K562 (cell line): Measurements from ENCODE around the gene CCDC28B.

Experiments
- CREM ChIP-seq: IDR thresholded peaks from 2 replicates; pipeline ENCODE4 v1.6.1; 2014; ENCODE audit warnings: antibody characterized with exemption, low read depth
- CTBP1 ChIP-seq: fragments of 450-650 bp; IDR thresholded peaks from 2 replicates; pipeline ENCODE4 v1.6.1; 2016; ENCODE audit warnings: borderline replicate concordance
- NFIX ChIP-seq: fragments of 250-450 bp; sonication (Bioruptor Pico); IDR thresholded peaks from 2 replicates; pipeline ENCODE4 v1.4.0; 2020; ENCODE audit warnings: low read depth, mild to moderate bottlenecking, moderate library complexity
- PHF20 ChIP-seq: fragments of 450-650 bp; IDR thresholded peaks from 2 replicates; pipeline ENCODE4 v1.6.1; 2018; ENCODE audit not compliant: partially characterized antibody
- POLR2AphosphoS5 ChIP-seq: IDR thresholded peaks from 2 replicates; pipeline ENCODE4 v1.6.1; 2011; ENCODE audit warnings: mild to moderate bottlenecking, low read depth, low read length, moderate library complexity; ENCODE audit not compliant: control insufficient read depth, insufficient read depth
- RBM39 ChIP-seq: fragments of 200-400 bp; formaldehyde crosslinking; optimal IDR thresholded peaks from 2 replicates; pipeline ENCODE3; 2018; ENCODE audit warnings: low read depth, low read length
- SIX5 ChIP-seq, 2 experiments: IDR thresholded peaks; 2 replicates each; pipeline ENCODE4 v1.6.1; 2011; ENCODE audit warnings: low read length in 2 of 2, borderline replicate concordance in 1 of 2, low read depth in 1 of 2, mild to moderate bottlenecking in 1 of 2, moderate library complexity in 1 of 2; ENCODE audit not compliant: insufficient read depth in 1 of 2
- ZNF24 ChIP-seq: fragments of 450-650 bp; IDR thresholded peaks from 2 replicates; pipeline ENCODE4 v1.6.1; 2016
- ZZZ3 ChIP-seq: fragments of 450-650 bp; IDR thresholded peaks from 2 replicates; pipeline ENCODE4 v1.6.1; 2016; ENCODE audit warnings: antibody characterized with exemption, mild to moderate bottlenecking, moderate library complexity
- TF ChIP-seq, protein P1 (sequence below): fragments of 450-650 bp; IDR thresholded peaks from 2 replicates; pipeline ENCODE4 v1.6.1; 2016; ENCODE audit warnings: low read depth
- TF ChIP-seq, protein P2 (sequence below), 3 experiments: IDR thresholded peaks in 2 of 3; conservative IDR thresholded peaks in 1 of 3; 2 replicates each; pipeline ENCODE4 v1.5.1; 2011 to 2012; ENCODE audit warnings: low read length in 3 of 3, mild to moderate bottlenecking in 3 of 3, control low read depth in 2 of 3, improper control_type of control experiment in 1 of 3, inconsistent platforms in 1 of 3, low read depth in 1 of 3, mixed read lengths in 1 of 3, moderate library complexity in 1 of 3; ENCODE audit not compliant: insufficient read depth in 2 of 3
- TF ChIP-seq, protein P3 (sequence below): fragments of 450-650 bp; conservative IDR thresholded peaks from 2 replicates; pipeline ENCODE4 v1.6.1; 2016; ENCODE audit warnings: missing genetic modification characterization, low read depth, mild to moderate bottlenecking, control low read depth, missing compliant biosample characterization

DNA sequence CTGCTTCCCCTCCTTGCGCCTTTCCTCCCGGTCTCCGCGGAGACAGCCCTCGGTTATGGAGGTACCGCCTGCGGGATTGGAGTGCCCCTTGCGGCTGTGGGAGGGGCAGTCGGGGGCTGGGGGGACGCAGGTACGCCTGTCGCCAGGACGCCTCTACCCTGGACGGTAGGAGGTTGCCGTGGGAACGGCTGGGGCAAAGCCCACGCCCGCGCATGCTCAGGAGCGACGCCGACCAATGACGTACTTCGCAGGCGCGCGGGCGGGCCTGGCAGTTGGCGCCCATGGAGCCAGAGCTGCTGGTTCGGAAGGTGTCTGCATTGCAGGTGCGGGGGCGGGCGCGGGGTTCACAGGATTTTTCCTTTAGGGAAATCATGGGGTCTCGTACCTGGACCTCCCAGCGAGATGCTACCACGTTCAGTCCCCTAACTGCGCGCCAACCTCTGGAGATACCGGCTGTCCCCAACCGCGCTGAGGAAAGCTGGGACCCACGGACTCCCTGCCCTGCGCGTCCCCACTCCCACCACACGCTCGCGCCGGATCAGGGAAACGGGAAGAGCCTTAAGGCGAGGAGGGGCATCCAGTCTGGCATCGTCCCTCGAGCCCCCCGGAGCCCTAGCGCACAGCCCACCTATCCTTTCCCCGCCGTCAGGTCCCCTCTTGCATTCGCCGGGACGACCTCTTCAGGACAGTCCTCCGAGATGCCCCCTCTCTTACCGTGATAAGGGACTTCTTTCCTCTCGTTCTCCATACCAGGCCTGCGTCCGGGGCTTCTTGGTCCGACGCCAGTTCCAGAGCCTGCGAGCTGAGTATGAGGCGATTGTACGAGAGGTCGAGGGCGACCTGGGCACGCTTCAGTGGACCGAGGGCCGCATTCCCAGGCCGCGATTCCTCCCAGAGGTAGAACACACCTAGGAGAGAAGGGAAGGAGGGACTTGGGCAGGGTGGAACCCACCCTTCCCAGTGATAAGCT lies 5.3 kb downstream of the CCDC28B start, which contains the start of gene IQCC:
- TF ChIP-seq, protein P1, sequence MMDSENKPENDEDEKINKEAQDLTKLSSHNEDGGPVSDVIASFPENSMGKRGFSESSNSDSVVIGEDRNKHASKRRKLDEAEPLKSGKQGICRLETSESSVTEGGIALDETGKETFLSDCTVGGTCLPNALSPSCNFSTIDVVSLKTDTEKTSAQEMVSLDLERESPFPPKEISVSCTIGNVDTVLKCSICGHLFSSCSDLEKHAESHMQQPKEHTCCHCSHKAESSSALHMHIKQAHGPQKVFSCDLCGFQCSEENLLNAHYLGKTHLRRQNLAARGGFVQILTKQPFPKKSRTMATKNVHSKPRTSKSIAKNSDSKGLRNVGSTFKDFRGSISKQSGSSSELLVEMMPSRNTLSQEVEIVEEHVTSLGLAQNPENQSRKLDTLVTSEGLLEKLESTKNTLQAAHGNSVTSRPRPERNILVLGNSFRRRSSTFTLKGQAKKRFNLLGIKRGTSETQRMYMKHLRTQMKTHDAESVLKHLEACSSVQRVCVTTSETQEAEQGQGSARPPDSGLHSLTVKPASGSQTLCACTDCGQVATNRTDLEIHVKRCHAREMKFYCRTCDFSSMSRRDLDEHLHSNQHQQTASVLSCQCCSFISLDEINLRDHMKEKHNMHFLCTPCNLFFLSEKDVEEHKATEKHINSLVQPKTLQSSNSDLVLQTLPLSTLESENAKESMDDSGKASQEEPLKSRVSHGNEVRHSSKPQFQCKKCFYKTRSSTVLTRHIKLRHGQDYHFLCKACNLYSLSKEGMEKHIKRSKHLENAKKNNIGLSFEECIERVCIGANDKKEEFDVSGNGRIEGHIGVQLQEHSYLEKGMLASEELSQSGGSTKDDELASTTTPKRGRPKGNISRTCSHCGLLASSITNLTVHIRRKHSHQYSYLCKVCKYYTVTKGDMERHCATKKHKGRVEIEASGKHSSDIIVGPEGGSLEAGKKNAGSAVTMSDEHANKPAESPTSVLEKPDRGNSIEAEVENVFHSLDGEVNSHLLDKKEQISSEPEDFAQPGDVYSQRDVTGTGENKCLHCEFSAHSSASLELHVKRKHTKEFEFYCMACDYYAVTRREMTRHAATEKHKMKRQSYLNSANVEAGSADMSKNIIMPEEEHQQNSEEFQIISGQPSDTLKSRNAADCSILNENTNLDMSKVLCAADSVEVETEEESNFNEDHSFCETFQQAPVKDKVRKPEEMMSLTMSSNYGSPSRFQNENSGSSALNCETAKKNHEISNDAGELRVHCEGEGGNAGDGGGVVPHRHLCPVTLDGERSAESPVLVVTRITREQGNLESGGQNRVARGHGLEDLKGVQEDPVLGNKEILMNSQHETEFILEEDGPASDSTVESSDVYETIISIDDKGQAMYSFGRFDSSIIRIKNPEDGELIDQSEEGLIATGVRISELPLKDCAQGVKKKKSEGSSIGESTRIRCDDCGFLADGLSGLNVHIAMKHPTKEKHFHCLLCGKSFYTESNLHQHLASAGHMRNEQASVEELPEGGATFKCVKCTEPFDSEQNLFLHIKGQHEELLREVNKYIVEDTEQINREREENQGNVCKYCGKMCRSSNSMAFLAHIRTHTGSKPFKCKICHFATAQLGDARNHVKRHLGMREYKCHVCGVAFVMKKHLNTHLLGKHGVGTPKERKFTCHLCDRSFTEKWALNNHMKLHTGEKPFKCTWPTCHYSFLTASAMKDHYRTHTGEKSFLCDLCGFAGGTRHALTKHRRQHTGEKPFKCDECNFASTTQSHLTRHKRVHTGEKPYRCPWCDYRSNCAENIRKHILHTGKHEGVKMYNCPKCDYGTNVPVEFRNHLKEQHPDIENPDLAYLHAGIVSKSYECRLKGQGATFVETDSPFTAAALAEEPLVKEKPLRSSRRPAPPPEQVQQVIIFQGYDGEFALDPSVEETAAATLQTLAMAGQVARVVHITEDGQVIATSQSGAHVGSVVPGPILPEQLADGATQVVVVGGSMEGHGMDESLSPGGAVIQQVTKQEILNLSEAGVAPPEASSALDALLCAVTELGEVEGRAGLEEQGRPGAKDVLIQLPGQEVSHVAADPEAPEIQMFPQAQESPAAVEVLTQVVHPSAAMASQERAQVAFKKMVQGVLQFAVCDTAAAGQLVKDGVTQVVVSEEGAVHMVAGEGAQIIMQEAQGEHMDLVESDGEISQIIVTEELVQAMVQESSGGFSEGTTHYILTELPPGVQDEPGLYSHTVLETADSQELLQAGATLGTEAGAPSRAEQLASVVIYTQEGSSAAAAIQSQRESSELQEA, result no peak
- no peak for TF ChIP-seq SIX5 (IDR thresholded peaks at IDR 0.05; ENCODE audit: borderline replicate concordance in 1 of 2, insufficient read depth in 1 of 2, low read depth in 1 of 2, low read length in 2 of 2)
- TF ChIP-seq, protein P2, sequence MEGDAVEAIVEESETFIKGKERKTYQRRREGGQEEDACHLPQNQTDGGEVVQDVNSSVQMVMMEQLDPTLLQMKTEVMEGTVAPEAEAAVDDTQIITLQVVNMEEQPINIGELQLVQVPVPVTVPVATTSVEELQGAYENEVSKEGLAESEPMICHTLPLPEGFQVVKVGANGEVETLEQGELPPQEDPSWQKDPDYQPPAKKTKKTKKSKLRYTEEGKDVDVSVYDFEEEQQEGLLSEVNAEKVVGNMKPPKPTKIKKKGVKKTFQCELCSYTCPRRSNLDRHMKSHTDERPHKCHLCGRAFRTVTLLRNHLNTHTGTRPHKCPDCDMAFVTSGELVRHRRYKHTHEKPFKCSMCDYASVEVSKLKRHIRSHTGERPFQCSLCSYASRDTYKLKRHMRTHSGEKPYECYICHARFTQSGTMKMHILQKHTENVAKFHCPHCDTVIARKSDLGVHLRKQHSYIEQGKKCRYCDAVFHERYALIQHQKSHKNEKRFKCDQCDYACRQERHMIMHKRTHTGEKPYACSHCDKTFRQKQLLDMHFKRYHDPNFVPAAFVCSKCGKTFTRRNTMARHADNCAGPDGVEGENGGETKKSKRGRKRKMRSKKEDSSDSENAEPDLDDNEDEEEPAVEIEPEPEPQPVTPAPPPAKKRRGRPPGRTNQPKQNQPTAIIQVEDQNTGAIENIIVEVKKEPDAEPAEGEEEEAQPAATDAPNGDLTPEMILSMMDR (IDR thresholded peaks at IDR 0.05 in 2 of 3, conservative IDR thresholded peaks at IDR 0.05 in 1 of 3; ENCODE audit: insufficient read depth in 2 of 3, low read depth in 1 of 3, low read length in 3 of 3), result peak in 2 of 3 experiments; percentile 23 to 30; a peak in 2 of 6 replicates
- peak; percentile 99 for TF ChIP-seq CREM
- TF ChIP-seq NFIX (CRISPR knock-in tag), result no peak
- 0 out of 2 replicates have a peak, but pooled peaks have one; percentile 57 for TF ChIP-seq ZZZ3
- TF ChIP-seq PHF20, result peak; percentile 98
- TF ChIP-seq RBM39, result no peak
- no peak for TF ChIP-seq ZNF24
- peak; percentile 67 for TF ChIP-seq CTBP1
- TF ChIP-seq, protein P3, sequence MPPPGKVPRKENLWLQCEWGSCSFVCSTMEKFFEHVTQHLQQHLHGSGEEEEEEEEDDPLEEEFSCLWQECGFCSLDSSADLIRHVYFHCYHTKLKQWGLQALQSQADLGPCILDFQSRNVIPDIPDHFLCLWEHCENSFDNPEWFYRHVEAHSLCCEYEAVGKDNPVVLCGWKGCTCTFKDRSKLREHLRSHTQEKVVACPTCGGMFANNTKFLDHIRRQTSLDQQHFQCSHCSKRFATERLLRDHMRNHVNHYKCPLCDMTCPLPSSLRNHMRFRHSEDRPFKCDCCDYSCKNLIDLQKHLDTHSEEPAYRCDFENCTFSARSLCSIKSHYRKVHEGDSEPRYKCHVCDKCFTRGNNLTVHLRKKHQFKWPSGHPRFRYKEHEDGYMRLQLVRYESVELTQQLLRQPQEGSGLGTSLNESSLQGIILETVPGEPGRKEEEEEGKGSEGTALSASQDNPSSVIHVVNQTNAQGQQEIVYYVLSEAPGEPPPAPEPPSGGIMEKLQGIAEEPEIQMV (tag), result no peak
- TF ChIP-seq POLR2AphosphoS5, result peak; percentile 93
